HCT116 (cell line): ENCODE measurements around the gene GLOD5. TPM values are rescaled to one million over a fixed set of nuclear protein-coding genes. Genes with fewer than 3 reads are reported as not detected.

ENCODE experiments used
- ATAC-seq: fragments of 200-7000 bp; cut with Tn5 transposase; 2 replicates; pipeline ENCODE4 v1.9.1; 2020; ENCODE audit warnings: mild to moderate bottlenecking, moderate library complexity
- BruUV-seq: library from RNA; stranded (reverse); fragments of 400-500 nt; replicated peaks from 2 replicates; lab custom pipeline; 2021; lab: Mats Ljungman, UMichigan
- CTCF ChIA-PET: fragments of 300-600 bp; sonication (Branson Sonifier 250); formaldehyde crosslinking; loops from one replicate; lab custom pipeline; 2021; ENCODE audit warnings: antibody characterized with exemption; lab: Charles Lee
- POLR2A ChIA-PET: fragments of 300-600, 350-600 bp; sonication (Branson Sonifier 250); formaldehyde crosslinking; loops from one replicate; lab custom pipeline; 2021; ENCODE audit warnings: antibody characterized with exemption; lab: Charles Lee
- RAD21 ChIA-PET, 2 experiments: fragments of 300-600 bp; sonication (Branson Sonifier 250); formaldehyde crosslinking; loops; one replicate each; lab custom pipeline; 2023; ENCODE audit warnings: low total read pairs in 2 of 2; ENCODE audit not compliant: uncharacterized antibody in 2 of 2, unreplicated experiment in 2 of 2, low non-redundant PET in 1 of 2; lab: Charles Lee
- DNase-seq: peaks from one replicate; pipeline ENCODE4 v3.0.0-alpha.2; 2010; ENCODE audit warnings: low read depth, low spot score
- H2AFZ ChIP-seq: fragments of 200-600 bp; shearing (Covaris generic), sonication (generic); 2 replicates; pipeline ENCODE4 v1.6.1; 2017; ENCODE audit warnings: low read depth, mixed run types, mixed read lengths, antibody characterized with exemption, low read length; ENCODE audit not compliant: poor library complexity, severe bottlenecking
- H3K27ac ChIP-seq: 2 replicates; pipeline ENCODE4 v1.5.1; 2012; ENCODE audit warnings: low read depth, low read length
- H3K27me3 ChIP-seq: fragments of 200-600 bp; sonication (generic); 2 replicates; pipeline ENCODE4 v1.6.1; 2016; ENCODE audit warnings: mixed run types, low read length, mixed read lengths; ENCODE audit not compliant: insufficient read depth
- H3K36me3 ChIP-seq, 2 experiments: fragments of 200-500 bp in 1 of 2; fragments of 200-600 bp in 1 of 2; sonication (Bioruptor generic) in 1 of 2; sonication (generic) in 1 of 2; 2 replicates each; pipeline versions ENCODE4 v1.5.1 to v1.6.1; 2014 to 2016; ENCODE audit warnings: low read length in 2 of 2, inconsistent platforms in 1 of 2, mixed read lengths in 1 of 2, mixed run types in 1 of 2; ENCODE audit not compliant: insufficient read depth in 2 of 2, control insufficient read depth in 1 of 2
- H3K4me1 ChIP-seq, 2 experiments: fragments of 200-600 bp in 1 of 2; sonication (generic) in 1 of 2; 2 replicates each; pipeline versions ENCODE4 v1.5.1 to v1.6.1; 2012 to 2017; ENCODE audit warnings: low read length in 2 of 2, inconsistent platforms in 1 of 2, mild to moderate bottlenecking in 1 of 2, mixed read lengths in 1 of 2, mixed run types in 1 of 2, moderate library complexity in 1 of 2; ENCODE audit not compliant: insufficient read depth in 2 of 2, control insufficient read depth in 1 of 2
- H3K4me2 ChIP-seq: fragments of 200-600 bp; sonication (generic); 2 replicates; pipeline ENCODE4 v1.6.1; 2017; ENCODE audit warnings: mixed run types, low read length, mixed read lengths
- H3K4me3 ChIP-seq, 2 experiments: fragments of 200-600 bp in 1 of 2; sonication (generic) in 1 of 2; replicated peaks in 1 of 2; 2 replicates each; pipeline ENCODE4 v1.5.1; 2011 to 2016; ENCODE audit warnings: low read length in 2 of 2, control low read depth in 1 of 2, low read depth in 1 of 2, mild to moderate bottlenecking in 1 of 2, mixed read lengths in 1 of 2, mixed run types in 1 of 2
- H3K79me2 ChIP-seq: fragments of 200-600 bp; sonication (generic); 2 replicates; pipeline ENCODE4 v1.6.1; 2017; ENCODE audit warnings: mild to moderate bottlenecking, mixed run types, low read length, moderate library complexity, mixed read lengths; ENCODE audit not compliant: insufficient read depth
- H3K9ac ChIP-seq: fragments of 200-600 bp; sonication (generic); 2 replicates; pipeline ENCODE4 v1.6.1; 2016; ENCODE audit warnings: low read length, mixed read lengths
- H3K9me2 ChIP-seq: fragments of 200-600 bp; sonication (generic), shearing (Covaris generic); 2 replicates; pipeline ENCODE4 v1.6.1; 2017; ENCODE audit warnings: mixed run types, mild to moderate bottlenecking, moderate library complexity; ENCODE audit not compliant: insufficient read depth
- H3K9me3 ChIP-seq, 2 experiments: fragments of 200-500 bp in 1 of 2; fragments of 200-600 bp in 1 of 2; sonication (Bioruptor generic) in 1 of 2; sonication (generic) in 1 of 2; 2 replicates each; pipeline ENCODE4 v1.6.1; 2014 to 2017; ENCODE audit warnings: low read length in 2 of 2, mixed read lengths in 2 of 2, inconsistent platforms in 1 of 2, low read depth in 1 of 2, mild to moderate bottlenecking in 1 of 2, mixed run types in 1 of 2, moderate library complexity in 1 of 2; ENCODE audit not compliant: control insufficient read depth in 1 of 2, insufficient read depth in 1 of 2
- H4K20me1 ChIP-seq: fragments of 200-600 bp; sonication (generic), shearing (Covaris generic); 2 replicates; pipeline ENCODE4 v1.6.1; 2017; ENCODE audit warnings: mixed run types, mild to moderate bottlenecking, moderate library complexity; ENCODE audit not compliant: insufficient read depth
- ATF3 ChIP-seq: IDR thresholded peaks from 2 replicates; pipeline ENCODE4 v1.6.1; 2012
- CBX3 ChIP-seq: IDR thresholded peaks from 2 replicates; pipeline ENCODE4 v1.6.1; 2012; ENCODE audit warnings: low read depth
- EZH2phosphoT487 ChIP-seq: fragments of 200-600 bp; IDR thresholded peaks from 2 replicates; pipeline ENCODE4 v1.6.1; 2018; ENCODE audit warnings: antibody characterized with exemption, borderline replicate concordance
- JUND ChIP-seq: IDR thresholded peaks from 2 replicates; pipeline ENCODE4 v1.6.1; 2012
- POLR2A ChIP-seq: IDR thresholded peaks from 2 replicates; pipeline ENCODE4 v1.7.0; 2011; ENCODE audit warnings: borderline replicate concordance; ENCODE audit not compliant: insufficient read depth, insufficient read length; ENCODE audit errors: extremely low read depth
- SIN3A ChIP-seq: IDR thresholded peaks from 2 replicates; pipeline ENCODE4 v1.6.1; 2012; ENCODE audit warnings: low read depth
- TCF7L2 ChIP-seq: IDR thresholded peaks from 2 replicates; pipeline ENCODE4 v1.7.0; 2011; ENCODE audit warnings: borderline replicate concordance, inconsistent platforms; ENCODE audit not compliant: insufficient read depth, insufficient read length; ENCODE audit errors: extremely low read depth
- YY1 ChIP-seq: IDR thresholded peaks from 2 replicates; pipeline ENCODE4 v1.6.1; 2011; ENCODE audit warnings: low read length, low read depth, moderate library complexity, mild to moderate bottlenecking; ENCODE audit not compliant: insufficient replicate concordance; ENCODE audit errors: extremely low read depth
- ZNF274 ChIP-seq: fragments of 200-500 bp; sonication (Bioruptor generic); IDR thresholded peaks from 2 replicates; pipeline ENCODE4 v1.6.1; 2014; ENCODE audit warnings: mild to moderate bottlenecking, low read depth, low read length, inconsistent platforms
- intact Hi-C: fragments of 100-400 bp; cut with micrococcal nuclease; formaldehyde crosslinking; loops from 2 replicates; pipeline ENCODE4 v1.10.0; 2022
- total RNA-seq: library from RNA; stranded (reverse); gene quantifications from one replicate; pipeline ENCODE4 v1.2.1, GENCODE V29; 2021; ENCODE audit not compliant: unreplicated experiment
- TF ChIP-seq, protein P1 (sequence below), 3 experiments: fragments of 200-600 bp in 1 of 3; sonication (generic) in 1 of 3; IDR thresholded peaks in 2 of 3; conservative IDR thresholded peaks in 1 of 3; 2 replicates each; pipeline ENCODE4 v1.5.1; 2012 to 2017; ENCODE audit warnings: low read depth in 2 of 3, low read length in 2 of 3, antibody characterized with exemption in 1 of 3, borderline replicate concordance in 1 of 3, control low read depth in 1 of 3, mild to moderate bottlenecking in 1 of 3, mixed read lengths in 1 of 3, mixed run types in 1 of 3, moderate library complexity in 1 of 3; ENCODE audit not compliant: insufficient read depth in 1 of 3
- TF ChIP-seq, protein P2 (sequence below): IDR thresholded peaks from 2 replicates; pipeline ENCODE4 v1.6.1; 2012; ENCODE audit warnings: low read depth
- TF ChIP-seq, protein P3 (sequence below): IDR thresholded peaks from 2 replicates; pipeline ENCODE4 v1.6.1; 2011; ENCODE audit warnings: mild to moderate bottlenecking, low read length, moderate library complexity; ENCODE audit not compliant: insufficient replicate concordance; ENCODE audit errors: extremely low read depth

The GLOD5 gene
- total RNA-seq, 1 experiment from 2014 or later = not detected

- Histone ChIP-seq H3K36me3 (no peaks in the 10 kb centered on the region), H3K9ac (no peak overlapping the region), H3K9me2 (no peaks in the 10 kb centered on the region), H3K9me3 (no peaks in the 10 kb centered on the region), H3K4me3 (no peak overlapping the region), H3K79me2 (no peaks in the 10 kb centered on the region), H2AFZ (no peak overlapping the region), H3K27ac (no peak overlapping the region), H3K27me3 (no peaks in the 10 kb centered on the region), H4K20me1 (no peaks in the 10 kb centered on the region), H3K4me1 (no peaks in the 10 kb centered on the region), H3K4me2 (no peak overlapping the region)
- ChIA-PET CTCF (no interaction called here), RAD21 (no interaction called here), POLR2A (interaction anchor here (1.1 kb wide), 1 partner anchor 11 kb away, joined by 3 read pairs; no protein-coding TSS in a partner anchor)
- ATAC-seq = no peak
- no TSS peak for BruUV-seq
- no peak for TF ChIP-seq JUND
- DNase-seq = no peak
- intact Hi-C loops = no loop called here
Measured at GRCh38 chrX:48749182-48749581, 12.4 kb upstream of the GLOD5 start.

- POLR2A ChIA-PET = no interaction called here
- CTCF ChIA-PET = no interaction called here
- no peaks in the 10 kb centered on the region for H3K36me3 ChIP-seq
- no peak overlapping the region for H3K4me2 ChIP-seq
- RAD21 ChIA-PET = no interaction called here
- no peak overlapping the region for H3K27ac ChIP-seq
- H3K4me3 ChIP-seq = no peak overlapping the region
- intact Hi-C loops = no loop called here
- H3K4me1 ChIP-seq = no peaks in the 10 kb centered on the region
- ATAC-seq = no peak
- H3K9me3 ChIP-seq = no peaks in the 10 kb centered on the region
- H3K9ac ChIP-seq = no peak overlapping the region
- no peaks in the 10 kb centered on the region for H3K27me3 ChIP-seq
- H2AFZ ChIP-seq = no peak overlapping the region
- BruUV-seq = no TSS peak
- H3K79me2 ChIP-seq = no peaks in the 10 kb centered on the region
- H3K9me2 ChIP-seq = no peaks in the 10 kb centered on the region
- DNase-seq = no peak
- no peaks in the 10 kb centered on the region for H4K20me1 ChIP-seq
- no peak for TF ChIP-seq YY1
- TF ChIP-seq, protein P1, sequence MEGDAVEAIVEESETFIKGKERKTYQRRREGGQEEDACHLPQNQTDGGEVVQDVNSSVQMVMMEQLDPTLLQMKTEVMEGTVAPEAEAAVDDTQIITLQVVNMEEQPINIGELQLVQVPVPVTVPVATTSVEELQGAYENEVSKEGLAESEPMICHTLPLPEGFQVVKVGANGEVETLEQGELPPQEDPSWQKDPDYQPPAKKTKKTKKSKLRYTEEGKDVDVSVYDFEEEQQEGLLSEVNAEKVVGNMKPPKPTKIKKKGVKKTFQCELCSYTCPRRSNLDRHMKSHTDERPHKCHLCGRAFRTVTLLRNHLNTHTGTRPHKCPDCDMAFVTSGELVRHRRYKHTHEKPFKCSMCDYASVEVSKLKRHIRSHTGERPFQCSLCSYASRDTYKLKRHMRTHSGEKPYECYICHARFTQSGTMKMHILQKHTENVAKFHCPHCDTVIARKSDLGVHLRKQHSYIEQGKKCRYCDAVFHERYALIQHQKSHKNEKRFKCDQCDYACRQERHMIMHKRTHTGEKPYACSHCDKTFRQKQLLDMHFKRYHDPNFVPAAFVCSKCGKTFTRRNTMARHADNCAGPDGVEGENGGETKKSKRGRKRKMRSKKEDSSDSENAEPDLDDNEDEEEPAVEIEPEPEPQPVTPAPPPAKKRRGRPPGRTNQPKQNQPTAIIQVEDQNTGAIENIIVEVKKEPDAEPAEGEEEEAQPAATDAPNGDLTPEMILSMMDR (IDR thresholded peaks at IDR 0.05 in 2 of 3, conservative IDR thresholded peaks at IDR 0.05 in 1 of 3; ENCODE audit: borderline replicate concordance in 1 of 3, insufficient read depth in 1 of 3, low read depth in 2 of 3, low read length in 2 of 3) = no peak
- no peak for TF ChIP-seq JUND
- no peak for TF ChIP-seq CBX3
- no peak for TF ChIP-seq ZNF274
- TF ChIP-seq ATF3 = no peak
- TF ChIP-seq TCF7L2 = no peak
- TF ChIP-seq EZH2phosphoT487 = no peak
- TF ChIP-seq, protein P2, sequence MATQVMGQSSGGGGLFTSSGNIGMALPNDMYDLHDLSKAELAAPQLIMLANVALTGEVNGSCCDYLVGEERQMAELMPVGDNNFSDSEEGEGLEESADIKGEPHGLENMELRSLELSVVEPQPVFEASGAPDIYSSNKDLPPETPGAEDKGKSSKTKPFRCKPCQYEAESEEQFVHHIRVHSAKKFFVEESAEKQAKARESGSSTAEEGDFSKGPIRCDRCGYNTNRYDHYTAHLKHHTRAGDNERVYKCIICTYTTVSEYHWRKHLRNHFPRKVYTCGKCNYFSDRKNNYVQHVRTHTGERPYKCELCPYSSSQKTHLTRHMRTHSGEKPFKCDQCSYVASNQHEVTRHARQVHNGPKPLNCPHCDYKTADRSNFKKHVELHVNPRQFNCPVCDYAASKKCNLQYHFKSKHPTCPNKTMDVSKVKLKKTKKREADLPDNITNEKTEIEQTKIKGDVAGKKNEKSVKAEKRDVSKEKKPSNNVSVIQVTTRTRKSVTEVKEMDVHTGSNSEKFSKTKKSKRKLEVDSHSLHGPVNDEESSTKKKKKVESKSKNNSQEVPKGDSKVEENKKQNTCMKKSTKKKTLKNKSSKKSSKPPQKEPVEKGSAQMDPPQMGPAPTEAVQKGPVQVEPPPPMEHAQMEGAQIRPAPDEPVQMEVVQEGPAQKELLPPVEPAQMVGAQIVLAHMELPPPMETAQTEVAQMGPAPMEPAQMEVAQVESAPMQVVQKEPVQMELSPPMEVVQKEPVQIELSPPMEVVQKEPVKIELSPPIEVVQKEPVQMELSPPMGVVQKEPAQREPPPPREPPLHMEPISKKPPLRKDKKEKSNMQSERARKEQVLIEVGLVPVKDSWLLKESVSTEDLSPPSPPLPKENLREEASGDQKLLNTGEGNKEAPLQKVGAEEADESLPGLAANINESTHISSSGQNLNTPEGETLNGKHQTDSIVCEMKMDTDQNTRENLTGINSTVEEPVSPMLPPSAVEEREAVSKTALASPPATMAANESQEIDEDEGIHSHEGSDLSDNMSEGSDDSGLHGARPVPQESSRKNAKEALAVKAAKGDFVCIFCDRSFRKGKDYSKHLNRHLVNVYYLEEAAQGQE = no peak
- TF ChIP-seq POLR2A = no peak
- TF ChIP-seq SIN3A = no peak
- TF ChIP-seq, protein P3, sequence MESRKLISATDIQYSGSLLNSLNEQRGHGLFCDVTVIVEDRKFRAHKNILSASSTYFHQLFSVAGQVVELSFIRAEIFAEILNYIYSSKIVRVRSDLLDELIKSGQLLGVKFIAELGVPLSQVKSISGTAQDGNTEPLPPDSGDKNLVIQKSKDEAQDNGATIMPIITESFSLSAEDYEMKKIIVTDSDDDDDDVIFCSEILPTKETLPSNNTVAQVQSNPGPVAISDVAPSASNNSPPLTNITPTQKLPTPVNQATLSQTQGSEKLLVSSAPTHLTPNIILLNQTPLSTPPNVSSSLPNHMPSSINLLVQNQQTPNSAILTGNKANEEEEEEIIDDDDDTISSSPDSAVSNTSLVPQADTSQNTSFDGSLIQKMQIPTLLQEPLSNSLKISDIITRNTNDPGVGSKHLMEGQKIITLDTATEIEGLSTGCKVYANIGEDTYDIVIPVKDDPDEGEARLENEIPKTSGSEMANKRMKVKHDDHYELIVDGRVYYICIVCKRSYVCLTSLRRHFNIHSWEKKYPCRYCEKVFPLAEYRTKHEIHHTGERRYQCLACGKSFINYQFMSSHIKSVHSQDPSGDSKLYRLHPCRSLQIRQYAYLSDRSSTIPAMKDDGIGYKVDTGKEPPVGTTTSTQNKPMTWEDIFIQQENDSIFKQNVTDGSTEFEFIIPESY = no peak
Measured at GRCh38 chrX:48751343-48751742, 10.2 kb upstream of the GLOD5 start.
